SK-N-MC (cell line): ENCODE measurements around the gene KCNJ16.

Source experiments
- EZH2 ChIP-seq: fragments of 200-600 bp; sonication (generic); IDR thresholded peaks from one replicate; pipeline ENCODE4 v1.6.1; 2017; ENCODE audit warnings: antibody characterized with exemption
- POLR2AphosphoS5 ChIP-seq: IDR thresholded peaks from 2 replicates; pipeline ENCODE4 v1.6.1; 2012; ENCODE audit warnings: mild to moderate bottlenecking, low read depth, low read length, borderline replicate concordance

- TF ChIP-seq POLR2AphosphoS5 (no peak), EZH2 (no peak)
Observed at GRCh38 chr17:70169709-70170597, 94.9 kb downstream of the KCNJ16 start.
